HEK293T (cell line): ENCODE measurements around the gene CBX4.

ENCODE experiments used
- CTCF ChIA-PET: fragments of 350-600 bp; formaldehyde crosslinking; extraction: SDS; loops from one replicate; lab custom pipeline; 2021; ENCODE audit warnings: antibody characterized with exemption, inconsistent platforms; lab: Yijun Ruan, JAX
- POLR2A ChIA-PET: fragments of 350-600 bp; formaldehyde crosslinking; extraction: SDS; loops from one replicate; lab custom pipeline; 2020; ENCODE audit warnings: antibody characterized with exemption, inconsistent platforms; lab: Yijun Ruan, JAX
- DNase-seq: peaks from one replicate; pipeline ENCODE4 v3.0.0; 2012; ENCODE audit warnings: mixed read lengths; ENCODE audit errors: extremely low spot score
- ARNT ChIP-seq: fragments of 450-650 bp; IDR thresholded peaks from 2 replicates; pipeline ENCODE4 v1.6.1; 2017; ENCODE audit warnings: mild to moderate bottlenecking
- BHLHE40 ChIP-seq: fragments of 450-650 bp; IDR thresholded peaks from 2 replicates; pipeline ENCODE4 v1.6.1; 2016; ENCODE audit warnings: mild to moderate bottlenecking, moderate library complexity, borderline replicate concordance
- CTBP1 ChIP-seq: fragments of 450-650 bp; IDR thresholded peaks from 2 replicates; pipeline ENCODE4 v1.6.1; 2016; ENCODE audit warnings: borderline replicate concordance
- ELF4 ChIP-seq: fragments of 450-650 bp; IDR thresholded peaks from 2 replicates; pipeline ENCODE4 v1.6.1; 2017; ENCODE audit warnings: antibody characterized with exemption
- FOXA1 ChIP-seq: fragments of 450-650 bp; IDR thresholded peaks from 2 replicates; pipeline ENCODE4 v1.6.1; 2016; ENCODE audit warnings: mild to moderate bottlenecking
- FOXK2 ChIP-seq: fragments of 450-650 bp; IDR thresholded peaks from 2 replicates; pipeline ENCODE4 v1.6.1; 2016; ENCODE audit warnings: mild to moderate bottlenecking
- FOXM1 ChIP-seq: fragments of 450-650 bp; IDR thresholded peaks from 2 replicates; pipeline ENCODE4 v1.6.1; 2017; ENCODE audit warnings: mild to moderate bottlenecking, borderline replicate concordance
- HDGF ChIP-seq: fragments of 450-650 bp; IDR thresholded peaks from 2 replicates; pipeline ENCODE4 v1.6.1; 2017; ENCODE audit warnings: antibody characterized with exemption, borderline replicate concordance
- L3MBTL2 ChIP-seq: fragments of 450-650 bp; conservative IDR thresholded peaks from 2 replicates; pipeline ENCODE4 v1.6.1; 2016; ENCODE audit warnings: mild to moderate bottlenecking
- LEF1 ChIP-seq: fragments of 450-650 bp; IDR thresholded peaks from 2 replicates; pipeline ENCODE4 v1.6.1; 2017; ENCODE audit warnings: mild to moderate bottlenecking, borderline replicate concordance
- NFRKB ChIP-seq: fragments of 450-650 bp; IDR thresholded peaks from 2 replicates; pipeline ENCODE4 v1.6.1; 2016; ENCODE audit warnings: mild to moderate bottlenecking, moderate library complexity
- SP1 ChIP-seq: fragments of 450-650 bp; IDR thresholded peaks from 2 replicates; pipeline ENCODE4 v1.6.1; 2017
- SUZ12 ChIP-seq: fragments of 450-650 bp; IDR thresholded peaks from 2 replicates; pipeline ENCODE4 v1.6.1; 2016; ENCODE audit warnings: mild to moderate bottlenecking
- TARDBP ChIP-seq: fragments of 450-650 bp; IDR thresholded peaks from 2 replicates; pipeline ENCODE4 v1.6.1; 2016
- ZNF384 ChIP-seq: fragments of 450-650 bp; IDR thresholded peaks from 2 replicates; pipeline ENCODE4 v1.6.1; 2016
- TF ChIP-seq, protein P1 (sequence below): fragments of 450-650 bp; IDR thresholded peaks from 2 replicates; pipeline ENCODE4 v1.6.1; 2016

Gene CBX4

GRCh38 chr17:79813297-79814126, 25.7 kb downstream of the CBX4 start:
- POLR2A ChIA-PET: interaction anchor here (0.6 to 5.4 kb wide), 13 partner anchors 9 to 180 kb away, joined by 3 to 58 read pairs (median 4); partner anchors contain the start of genes CBX4 and CBX8
- CTCF ChIA-PET: interaction anchor here (0.5 to 1.7 kb wide), 3 partner anchors 15 to 109 kb away, joined by 3 to 5 read pairs (median 3); partner anchors contain the start of gene CBX2
- DNase-seq: peak; percentile 63

GRCh38 chr17:79812353-79813258, 26.6 kb downstream of the CBX4 start:
- TF ChIP-seq CTBP1 (no peak), ELF4 (no peak), FOXK2 (no peak), ZNF384 (no peak), LEF1 (no peak), SP1 (no peak), HDGF (no peak), SUZ12 (no peak), NFRKB (no peak)
- TF ChIP-seq, protein P1, sequence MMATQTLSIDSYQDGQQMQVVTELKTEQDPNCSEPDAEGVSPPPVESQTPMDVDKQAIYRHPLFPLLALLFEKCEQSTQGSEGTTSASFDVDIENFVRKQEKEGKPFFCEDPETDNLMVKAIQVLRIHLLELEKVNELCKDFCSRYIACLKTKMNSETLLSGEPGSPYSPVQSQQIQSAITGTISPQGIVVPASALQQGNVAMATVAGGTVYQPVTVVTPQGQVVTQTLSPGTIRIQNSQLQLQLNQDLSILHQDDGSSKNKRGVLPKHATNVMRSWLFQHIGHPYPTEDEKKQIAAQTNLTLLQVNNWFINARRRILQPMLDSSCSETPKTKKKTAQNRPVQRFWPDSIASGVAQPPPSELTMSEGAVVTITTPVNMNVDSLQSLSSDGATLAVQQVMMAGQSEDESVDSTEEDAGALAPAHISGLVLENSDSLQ: no peak
- ChIA-PET CTCF (interaction anchor here (0.6 to 1.7 kb wide), 12 partner anchors 8 to 187 kb away, joined by 3 to 8 read pairs (median 3); partner anchors contain the start of genes CBX2 and CBX8), POLR2A (interaction anchor here (0.7 to 5.4 kb wide), 10 partner anchors 9 to 181 kb away, joined by 3 to 58 read pairs (median 12); partner anchors contain the start of genes CBX4 and CBX8)
- DNase-seq: no peak

More at GRCh38 chr17:79813297-79814126, 25.7 kb downstream of the CBX4 start:
- no peak for TF ChIP-seq ELF4
- TF ChIP-seq FOXM1: peak; percentile 44

- ChIA-PET POLR2A (interaction anchor here (1.0 to 5.4 kb wide), 8 partner anchors 8 to 181 kb away, joined by 3 to 58 read pairs (median 21); partner anchors contain the start of genes CBX4 and CBX8), CTCF (interaction anchor here (0.6 to 1.7 kb wide), 13 partner anchors 9 to 181 kb away, joined by 3 to 6 read pairs (median 3); partner anchors contain the start of genes CBX2 and CBX8)
- no peak for DNase-seq
- no peak for TF ChIP-seq FOXM1
- no peak for TF ChIP-seq LEF1
- TF ChIP-seq, protein P1: no peak
- TF ChIP-seq BHLHE40: no peak
- TF ChIP-seq FOXK2: no peak
- no peak for TF ChIP-seq SP1
- TF ChIP-seq CTBP1: no peak
- TF ChIP-seq FOXA1: no peak
- TF ChIP-seq ZNF384: no peak
- TF ChIP-seq SUZ12: no peak
- TF ChIP-seq TARDBP: no peak
- no peak for TF ChIP-seq L3MBTL2
- TF ChIP-seq HDGF: no peak
- no peak for TF ChIP-seq ARNT
- TF ChIP-seq NFRKB: no peak
These were observed 27.3 kb downstream of the CBX4 start for GRCh38 chr17:79811868-79812352.

- TF ChIP-seq L3MBTL2: no peak
- peak; percentile 49; the same call in 1 of the 2 replicates for TF ChIP-seq TARDBP
- TF ChIP-seq CTBP1: no peak
- no peak for TF ChIP-seq ELF4
- TF ChIP-seq ZNF384: no peak
- no peak for TF ChIP-seq FOXM1
- TF ChIP-seq LEF1: no peak
- TF ChIP-seq, protein P1: no peak
- TF ChIP-seq SUZ12: no peak
- CTCF ChIA-PET: interaction anchor here (0.6 to 2.0 kb wide), 16 partner anchors 10 to 181 kb away, joined by 3 to 11 read pairs (median 3); partner anchors contain the start of genes CBX2 and CBX8
- POLR2A ChIA-PET: interaction anchor here (2.3 to 5.4 kb wide), 5 partner anchors 13 to 182 kb away, joined by 17 to 58 read pairs (median 33); partner anchors contain the start of genes CBX4 and CBX8
- DNase-seq: peak; percentile 61
These were observed 28.0 kb downstream of the CBX4 start for GRCh38 chr17:79811011-79811867.
